ENCODE results near the gene DGKQ.
"Not testable (repeated sequence)": the region's sequence is repeated elsewhere in the genome, so short reads cannot be mapped to it uniquely, and the experiment has no call there.

Gene DGKQ

DNA sequence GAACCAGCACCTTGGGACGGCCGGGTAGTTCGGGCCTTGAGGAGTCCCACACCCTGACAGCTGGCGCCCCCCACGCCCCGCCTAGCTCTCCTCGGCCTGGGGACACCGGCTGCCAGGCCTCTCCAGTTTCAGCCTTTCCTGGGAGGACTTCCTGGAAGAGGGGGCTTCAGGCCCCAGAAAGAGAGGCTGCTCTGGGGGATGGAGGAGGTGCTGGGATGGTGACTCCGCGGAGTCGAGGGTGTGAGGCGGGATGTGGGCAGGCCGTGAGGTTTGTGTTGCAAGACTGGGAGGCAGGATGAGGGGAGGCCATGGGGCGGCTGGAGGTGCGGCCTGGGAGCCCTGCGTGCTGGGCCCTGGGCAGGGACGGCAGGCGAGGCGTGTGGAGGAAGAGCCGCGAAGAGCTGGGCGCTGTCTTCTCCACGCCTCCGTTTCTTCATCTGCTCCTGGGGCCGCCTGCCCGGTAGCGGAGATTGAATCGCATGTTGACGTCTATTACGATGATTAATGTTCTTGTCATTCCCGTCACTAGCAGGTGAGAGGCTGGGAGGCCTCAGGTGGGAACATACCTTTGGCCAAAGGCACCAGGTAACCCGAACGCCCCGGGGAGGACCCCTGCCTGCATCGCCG, 37.1 kb upstream of the DGKQ start:
- FAIRE-seq (no peak), DNase-seq (ENCODE audit: low spot score) (peak; percentile 28)

DNA sequence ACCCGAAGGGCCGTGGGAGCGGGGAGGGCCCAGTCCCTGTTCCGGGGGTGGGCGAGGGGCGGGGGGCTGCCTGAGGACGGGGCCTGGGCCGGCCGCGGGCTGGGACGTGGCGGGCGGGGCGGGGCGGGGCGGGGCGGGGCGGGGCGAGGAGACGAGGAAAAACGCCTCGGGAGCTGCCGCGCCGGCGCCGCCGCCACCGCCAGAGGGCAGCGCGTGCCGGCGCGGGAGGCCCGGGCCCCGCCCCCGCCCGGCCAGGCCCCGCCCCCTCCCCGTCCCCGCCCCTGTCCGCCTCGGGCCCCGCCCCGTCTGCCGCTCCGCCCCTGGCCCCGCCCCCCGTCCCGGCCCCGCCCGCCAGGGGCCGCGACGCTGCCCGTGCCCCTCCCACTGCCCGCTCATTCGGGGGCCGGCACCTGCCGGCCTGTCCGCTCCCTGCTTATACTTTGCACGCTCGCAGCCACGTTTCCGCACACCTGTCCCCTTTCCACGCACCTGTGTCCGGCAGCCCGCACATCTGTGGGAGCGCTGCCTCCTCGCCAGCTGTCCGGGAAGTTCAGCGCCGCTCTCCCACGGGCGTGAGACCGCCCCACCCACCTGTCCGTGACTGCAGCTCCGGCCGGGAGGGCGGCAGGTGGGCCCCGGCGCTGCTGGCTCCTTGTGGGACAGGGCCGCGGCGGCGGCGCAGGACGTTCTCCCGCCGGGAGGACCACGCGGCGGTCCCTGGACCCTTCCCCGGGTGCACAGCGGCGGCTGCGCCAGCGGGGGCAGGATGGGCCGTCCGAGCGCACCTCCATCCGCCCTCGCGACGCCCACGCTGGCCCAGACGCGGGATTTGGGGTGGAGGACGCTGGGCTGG, 36.4 kb upstream of the DGKQ start:
- FAIRE-seq (no peak), DNase-seq (ENCODE audit: low spot score) (peak; percentile 80)

DNA sequence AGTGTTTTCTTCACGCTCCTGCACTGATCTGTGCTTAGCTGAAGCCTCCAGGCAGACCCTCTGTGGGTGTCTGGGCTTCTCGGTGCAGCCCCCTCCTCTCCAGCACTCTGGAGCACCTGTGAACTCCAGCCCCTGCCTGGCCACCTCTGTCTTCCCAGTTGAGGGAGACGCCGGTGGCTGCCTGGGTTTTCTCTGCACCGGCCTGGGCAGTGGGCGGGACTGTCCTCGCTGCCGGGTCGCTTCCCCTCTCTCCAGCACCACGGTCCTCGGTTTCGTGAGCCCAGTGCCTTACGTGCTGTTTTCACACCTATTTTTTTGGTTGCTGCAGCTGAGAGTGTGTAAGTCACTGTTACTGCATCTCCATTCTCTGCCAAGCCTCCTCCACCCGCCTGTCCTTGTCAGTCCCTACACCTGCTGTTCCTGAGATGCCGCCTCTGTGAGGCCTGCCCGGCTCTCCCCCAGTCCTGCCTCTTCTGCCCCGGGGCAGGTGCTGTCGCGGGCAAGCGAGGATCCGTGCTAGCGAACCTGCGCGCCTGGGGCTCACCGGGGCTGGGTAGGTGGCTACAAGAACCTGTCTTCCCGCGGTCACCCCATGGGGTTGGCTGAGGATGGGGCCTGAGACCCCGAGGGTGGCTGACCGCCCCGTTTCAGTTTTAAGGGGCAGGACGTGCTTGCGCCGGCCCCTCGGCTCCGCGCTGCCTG, 35.6 kb upstream of the DGKQ start:
- no peak for DNase-seq (ENCODE audit: low spot score)

DNA sequence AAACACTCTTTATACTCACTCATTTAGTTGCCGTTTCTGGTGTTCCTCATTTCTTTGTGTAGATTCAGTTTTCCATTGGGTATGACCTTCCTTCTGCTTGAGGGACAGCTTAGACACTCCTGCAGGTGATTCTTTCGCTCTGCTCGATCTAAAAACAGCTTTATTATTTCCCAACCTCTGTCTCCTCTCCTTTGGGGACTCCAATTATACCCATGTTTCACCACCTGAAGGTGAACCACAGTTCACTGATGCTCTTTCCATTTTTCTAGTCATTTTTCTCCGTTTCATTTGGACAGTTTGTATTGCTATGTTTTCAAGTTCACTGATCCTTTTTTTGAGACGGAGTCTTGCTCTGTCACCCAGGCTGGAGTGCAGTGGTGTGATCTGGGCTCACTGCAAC, 33.5 kb upstream of the DGKQ start:
- no peak for FAIRE-seq
- DNase-seq (ENCODE audit: low spot score), result no peak

More for the DNA sequence above, 35.6 kb upstream of the DGKQ start:
- FAIRE-seq, result no peak

DNA sequence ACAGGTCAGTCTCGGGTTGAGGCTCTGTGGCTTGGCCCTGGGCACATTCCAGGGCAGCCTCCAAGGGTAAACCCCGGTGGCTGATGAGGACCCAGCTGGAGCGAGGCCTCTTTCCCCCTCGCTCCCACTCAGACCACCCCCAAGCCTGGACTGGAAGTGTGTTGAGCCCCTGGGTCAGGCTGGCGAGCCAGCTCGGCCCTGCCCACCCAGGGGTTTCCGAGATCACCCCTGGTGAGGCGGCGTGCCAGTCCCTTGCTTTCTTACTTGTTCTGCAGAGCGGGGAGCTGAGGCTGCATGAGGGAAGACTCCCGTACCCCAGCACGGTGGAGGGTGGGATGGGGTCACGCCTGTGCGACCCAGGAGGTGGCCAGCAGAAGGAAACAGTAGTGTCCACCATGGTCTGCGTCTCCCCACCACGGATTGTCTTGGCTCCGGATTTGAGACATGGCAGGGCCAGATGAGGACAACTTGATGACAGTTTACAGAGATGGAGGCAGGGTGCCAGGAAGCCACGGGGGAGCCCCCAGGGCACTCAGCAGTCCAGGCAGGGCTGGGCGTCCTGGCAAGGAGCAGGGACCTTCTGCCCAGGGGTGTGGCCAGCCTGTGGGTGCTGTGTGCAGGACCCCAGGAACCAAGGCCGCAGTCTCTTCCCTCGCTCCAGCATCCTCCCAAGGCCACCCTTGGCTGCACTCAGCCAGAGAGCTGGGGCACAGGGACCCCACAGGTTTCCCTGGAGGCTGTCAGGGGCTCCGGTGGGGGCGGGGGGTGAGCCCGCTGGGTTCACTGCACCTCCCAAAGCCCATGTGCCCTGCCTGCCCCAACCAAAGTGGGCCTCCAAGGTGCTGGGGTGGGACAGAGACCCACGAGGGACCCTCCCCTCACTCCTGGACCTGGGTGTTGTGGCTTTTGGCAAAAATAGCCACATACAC, 31.5 kb upstream of the DGKQ start:
- no peak for FAIRE-seq
- no peak for DNase-seq (ENCODE audit: low spot score)

DNA sequence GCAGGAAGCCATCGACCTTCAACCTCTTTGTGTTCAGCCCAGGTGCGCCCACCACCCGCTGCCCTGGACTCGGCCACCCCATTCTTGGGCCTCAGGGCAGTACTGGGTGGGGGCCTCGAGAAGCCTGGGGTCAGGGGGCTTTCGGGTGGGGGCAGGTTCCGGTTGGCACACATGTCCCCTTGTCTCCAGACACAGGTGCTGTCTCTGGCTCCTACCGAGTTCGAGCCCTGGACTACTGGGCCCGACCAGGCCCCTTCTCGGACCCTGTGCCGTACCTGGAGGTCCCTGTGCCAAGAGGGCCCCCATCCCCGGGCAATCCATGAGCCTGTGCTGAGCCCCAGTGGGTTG, 30.7 kb upstream of the DGKQ start:
- FAIRE-seq, result no peak
- no peak for DNase-seq (ENCODE audit: low spot score)

DNA sequence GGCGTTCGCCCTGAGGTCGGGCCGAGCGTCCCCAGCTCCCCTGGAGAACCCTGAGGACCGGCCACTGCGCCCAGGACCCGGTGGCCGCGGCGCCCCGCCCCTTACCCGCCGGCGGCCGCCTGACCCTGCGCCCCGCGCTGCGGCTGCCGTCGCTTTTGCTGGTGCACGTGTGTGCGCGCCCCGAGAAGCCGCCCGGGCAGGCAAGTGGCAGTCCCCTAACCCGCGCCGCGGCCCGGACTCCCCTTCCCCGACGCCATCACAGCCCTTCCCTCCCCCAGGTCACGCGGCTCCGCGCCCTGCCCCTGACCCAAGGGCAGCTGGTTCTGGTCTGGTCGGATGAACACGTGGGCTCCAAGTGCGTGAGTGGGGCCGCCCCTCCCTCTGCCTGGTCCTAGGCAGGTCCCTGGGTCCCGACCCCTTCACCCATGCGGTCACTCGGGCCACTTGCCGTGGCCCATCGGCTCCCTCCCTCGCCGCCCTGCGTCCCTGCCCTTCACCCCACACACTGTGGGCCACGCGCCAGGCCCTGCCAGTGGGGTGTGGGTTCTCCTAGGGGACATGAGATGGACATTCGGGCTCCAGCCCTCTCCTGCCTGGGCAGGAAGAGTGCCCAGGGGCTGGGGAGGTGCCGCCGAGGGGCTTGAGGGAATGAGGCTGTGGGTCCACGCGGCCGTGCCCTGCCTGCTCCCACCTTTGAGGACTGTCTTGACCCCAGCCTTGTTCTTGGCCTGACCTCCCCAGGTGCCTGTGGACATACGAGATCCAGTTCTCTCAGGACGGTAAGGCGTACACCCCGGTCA, 30.1 kb upstream of the DGKQ start:
- no peak for FAIRE-seq
- DNase-seq (ENCODE audit: low spot score), result no peak

DNA sequence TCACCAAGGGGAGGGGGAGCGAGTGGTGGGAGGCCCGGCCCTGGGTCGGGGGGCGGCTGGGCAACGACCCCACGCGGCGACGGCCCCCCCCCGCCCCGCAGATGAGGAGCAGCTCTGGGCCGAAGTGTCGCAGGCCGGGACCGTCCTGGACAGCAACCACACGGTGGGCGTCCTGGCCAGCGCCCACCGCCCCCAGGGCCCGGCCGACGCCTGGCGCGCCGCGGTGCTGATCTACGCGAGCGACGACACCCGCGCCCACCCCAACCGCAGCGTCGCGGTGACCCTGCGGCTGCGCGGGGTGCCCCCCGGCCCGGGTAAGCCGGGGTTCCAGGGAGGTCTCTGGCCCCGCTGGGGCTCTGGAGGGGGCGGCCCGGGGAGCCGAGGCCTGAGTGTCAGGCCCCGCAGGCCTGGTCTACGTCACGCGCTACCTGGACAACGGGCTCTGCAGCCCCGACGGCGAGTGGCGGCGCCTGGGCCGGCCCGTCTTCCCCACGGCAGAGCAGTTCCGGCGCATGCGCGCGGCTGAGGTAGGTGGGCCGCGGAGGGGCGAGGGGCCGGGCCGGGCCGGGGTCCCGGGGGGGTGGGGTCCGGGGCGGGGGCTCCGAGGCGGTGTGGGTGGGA, 29.4 kb upstream of the DGKQ start:
- no peak for DNase-seq (ENCODE audit: low spot score)
- no peak for FAIRE-seq

DNA sequence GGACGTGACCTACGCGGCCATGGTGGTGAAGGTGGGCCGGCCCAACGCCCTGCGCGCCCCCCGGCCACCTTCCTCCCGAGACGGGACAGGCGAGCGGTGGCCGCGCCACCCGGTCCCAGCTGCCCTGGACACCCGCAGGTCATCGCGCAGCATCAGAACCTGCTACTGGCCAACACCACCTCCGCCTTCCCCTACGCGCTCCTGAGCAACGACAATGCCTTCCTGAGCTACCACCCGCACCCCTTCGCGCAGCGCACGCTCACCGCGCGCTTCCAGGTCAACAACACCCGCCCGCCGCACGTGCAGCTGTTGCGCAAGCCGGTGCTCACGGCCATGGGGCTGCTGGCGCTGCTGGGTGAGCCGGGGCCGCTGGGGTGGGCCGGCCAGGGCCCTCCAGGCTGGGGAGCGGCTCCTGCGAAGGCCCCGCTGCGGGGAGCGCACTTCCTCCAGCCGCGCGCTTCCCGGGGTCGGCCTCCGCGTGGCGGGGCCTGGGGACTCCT, 28.8 kb upstream of the DGKQ start:
- DNase-seq (ENCODE audit: low spot score) (no peak), FAIRE-seq (no peak)

DNA sequence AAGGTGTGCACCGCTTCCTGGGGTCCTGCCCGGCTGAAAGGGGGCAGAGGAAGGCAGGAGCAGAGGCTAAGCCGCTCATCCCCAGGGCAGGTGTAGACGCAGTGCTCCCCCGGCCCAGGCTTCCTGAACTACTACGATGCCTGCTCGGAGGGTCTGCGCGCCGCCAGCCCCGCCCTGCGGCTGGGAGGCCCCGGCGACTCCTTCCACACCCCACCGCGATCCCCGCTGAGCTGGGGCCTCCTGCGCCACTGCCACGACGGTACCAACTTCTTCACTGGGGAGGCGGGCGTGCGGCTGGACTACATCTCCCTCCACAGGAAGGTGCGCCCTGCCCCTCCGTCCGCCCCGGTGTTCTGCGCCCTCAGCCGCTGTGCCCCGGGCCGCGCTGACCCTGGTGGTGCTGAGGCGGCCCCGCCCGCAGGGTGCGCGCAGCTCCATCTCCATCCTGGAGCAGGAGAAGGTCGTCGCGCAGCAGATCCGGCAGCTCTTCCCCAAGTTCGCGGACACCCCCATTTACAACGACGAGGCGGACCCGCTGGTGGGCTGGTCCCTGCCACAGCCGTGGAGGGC, 28.3 kb upstream of the DGKQ start:
- DNase-seq (ENCODE audit: low spot score), result no peak
- no peak for FAIRE-seq

DNA sequence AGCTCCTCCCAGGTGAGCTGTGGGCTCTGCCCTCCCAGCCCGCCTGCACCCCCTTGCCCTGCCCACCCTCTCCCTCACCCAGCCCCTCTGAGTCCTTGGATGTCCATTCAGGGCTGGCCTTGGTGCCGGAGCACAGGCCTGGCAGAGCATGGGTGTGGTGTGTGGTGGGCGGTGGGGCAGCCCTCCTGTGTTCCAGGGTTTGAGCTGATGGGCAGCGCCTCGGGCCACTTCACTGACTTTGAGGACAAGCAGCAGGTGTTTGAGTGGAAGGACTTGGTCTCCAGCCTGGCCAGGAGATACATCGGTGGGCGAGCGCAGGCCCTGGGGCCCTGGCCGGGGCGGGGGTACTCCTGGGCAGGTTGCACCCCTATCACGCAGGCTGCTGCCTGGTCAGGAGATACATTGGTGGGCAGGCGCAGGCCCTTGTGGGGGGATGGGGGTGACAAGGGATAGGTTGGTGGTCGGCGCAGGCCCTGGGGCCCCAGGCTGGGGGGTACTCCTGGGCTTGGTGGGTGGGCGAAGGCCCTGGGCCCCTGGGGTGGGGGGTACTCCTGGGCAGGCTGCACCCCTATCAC, 27.4 kb upstream of the DGKQ start:
- DNase-seq (ENCODE audit: low spot score), result no peak
- no peak for FAIRE-seq

DNA sequence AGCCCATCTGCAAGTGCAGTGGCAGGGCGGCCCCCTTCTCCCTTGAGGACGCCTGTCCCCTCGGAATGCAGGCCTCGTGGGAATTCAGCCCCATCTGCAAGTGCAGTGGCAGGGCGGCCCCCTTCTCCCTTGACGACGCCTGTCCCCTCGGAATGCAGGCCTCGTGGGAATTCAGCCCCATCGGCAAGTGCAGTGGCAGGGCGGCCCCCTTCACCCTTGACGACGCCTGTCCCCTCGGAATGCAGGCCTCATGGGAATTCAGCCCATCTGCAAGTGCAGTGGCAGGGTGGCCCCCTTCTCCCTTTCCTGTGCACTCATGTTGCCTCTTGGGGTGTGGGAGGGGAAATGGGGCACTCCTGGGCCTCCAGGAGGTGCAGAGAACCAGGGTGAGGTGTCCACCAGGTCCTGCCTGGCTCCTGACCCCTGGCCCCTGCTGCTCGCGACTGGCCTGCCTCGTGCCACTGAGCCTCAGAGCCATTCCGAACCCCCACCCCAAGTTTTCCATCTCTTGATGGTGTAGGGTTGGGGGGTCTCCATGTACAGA, 26.6 kb upstream of the DGKQ start:
- FAIRE-seq, result no peak

DNA sequence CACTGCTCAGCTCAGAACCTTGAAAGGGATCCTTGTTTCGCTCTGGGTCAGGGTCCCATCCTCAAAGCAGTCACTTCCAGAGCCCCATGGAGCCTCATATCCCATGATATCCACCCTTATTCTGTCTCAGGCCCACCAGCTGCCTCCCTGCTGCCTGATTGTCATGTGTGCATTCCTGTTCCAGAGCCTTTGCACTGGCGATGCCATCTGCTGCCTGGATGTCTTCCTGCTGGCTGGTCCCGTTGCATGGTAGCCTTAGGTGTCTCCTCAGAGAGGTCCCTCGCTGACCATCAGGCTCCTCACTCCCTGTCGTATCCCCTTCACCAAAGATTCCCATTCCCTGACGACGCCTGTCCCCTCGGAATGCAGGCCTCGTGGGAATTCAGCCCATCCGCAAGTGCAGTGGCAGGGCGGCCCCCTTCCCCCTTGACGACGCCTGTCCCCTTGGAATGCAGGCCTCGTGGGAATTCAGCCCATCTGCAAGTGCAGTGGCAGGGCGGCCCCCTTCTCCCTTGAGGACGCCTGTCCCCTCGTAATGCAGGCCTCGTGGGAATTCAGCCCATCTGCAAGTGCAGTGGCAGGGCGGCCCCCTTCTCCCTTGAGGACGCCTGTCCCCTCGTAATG, 26.0 kb upstream of the DGKQ start:
- not testable (repeated sequence) for FAIRE-seq; DNase-seq (ENCODE audit: low spot score)

More for the DNA sequence above, 26.6 kb upstream of the DGKQ start:
- no peak for DNase-seq (ENCODE audit: low spot score)

DNA sequence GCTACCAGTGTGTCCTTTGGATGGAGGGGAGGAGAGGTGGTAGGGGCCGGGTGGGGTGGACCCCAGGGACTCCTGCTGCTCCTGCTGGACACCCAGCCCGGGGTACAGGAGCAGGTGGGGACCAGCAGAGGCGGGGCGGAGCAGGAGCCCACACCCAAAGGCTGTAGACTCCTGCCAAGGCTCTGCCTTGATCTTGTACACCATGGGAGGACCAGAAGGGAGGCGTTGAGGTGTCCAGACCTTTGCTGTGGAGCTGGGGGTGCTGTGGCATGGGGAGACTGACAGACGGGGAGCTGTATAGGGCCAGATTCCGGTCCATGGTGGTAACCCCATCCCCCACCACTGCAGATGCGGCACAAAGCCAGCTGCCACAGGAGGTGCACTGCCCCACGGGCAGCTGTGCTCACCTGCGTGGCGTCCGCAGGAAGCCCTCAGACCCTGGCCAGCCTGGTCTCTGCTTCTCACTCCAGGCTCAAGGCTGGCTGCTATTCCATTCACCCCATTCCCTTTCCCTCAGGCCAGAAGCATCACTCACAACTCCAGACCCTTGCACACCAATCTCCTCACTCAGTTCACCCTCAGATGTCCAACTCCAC, 24.8 kb upstream of the DGKQ start:
- no peak for FAIRE-seq
- DNase-seq (ENCODE audit: low spot score), result no peak

DNA sequence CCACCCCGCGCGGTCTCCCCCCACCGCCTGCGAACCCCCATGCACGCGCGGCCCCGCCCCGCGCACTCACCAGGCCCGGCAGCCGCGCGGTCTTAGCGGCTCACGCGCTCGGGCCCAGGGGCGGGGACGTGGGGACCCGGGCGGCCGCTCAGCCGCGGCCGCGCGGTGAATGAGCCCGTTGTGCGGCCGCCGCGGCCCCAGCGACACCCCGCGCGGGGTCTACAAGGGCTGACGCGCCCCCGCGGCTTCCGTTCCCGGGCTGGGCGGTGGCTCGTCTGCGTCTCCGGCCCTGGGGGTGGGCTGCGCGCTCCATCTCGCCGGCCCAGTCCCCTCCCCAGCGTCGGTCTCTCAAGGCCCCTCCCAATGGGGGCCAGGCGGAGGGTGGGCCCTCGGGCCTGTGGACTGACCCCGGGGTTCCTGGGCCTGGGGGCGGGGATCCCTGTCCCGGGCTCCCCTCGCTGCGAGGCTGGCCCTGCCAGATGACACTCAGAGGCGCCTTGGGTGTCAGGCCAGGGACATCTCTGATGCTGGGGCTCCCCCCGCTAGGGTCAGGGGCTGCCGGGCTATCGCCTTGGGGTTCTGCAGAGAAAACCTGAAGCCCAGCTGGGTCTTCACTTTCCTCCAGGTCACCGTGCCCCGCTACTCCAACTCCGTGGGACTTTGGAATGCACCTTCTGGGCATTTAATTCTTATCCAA, 24.2 kb upstream of the DGKQ start:
- no peak for DNase-seq (ENCODE audit: low spot score)
- no peak for FAIRE-seq

DNA sequence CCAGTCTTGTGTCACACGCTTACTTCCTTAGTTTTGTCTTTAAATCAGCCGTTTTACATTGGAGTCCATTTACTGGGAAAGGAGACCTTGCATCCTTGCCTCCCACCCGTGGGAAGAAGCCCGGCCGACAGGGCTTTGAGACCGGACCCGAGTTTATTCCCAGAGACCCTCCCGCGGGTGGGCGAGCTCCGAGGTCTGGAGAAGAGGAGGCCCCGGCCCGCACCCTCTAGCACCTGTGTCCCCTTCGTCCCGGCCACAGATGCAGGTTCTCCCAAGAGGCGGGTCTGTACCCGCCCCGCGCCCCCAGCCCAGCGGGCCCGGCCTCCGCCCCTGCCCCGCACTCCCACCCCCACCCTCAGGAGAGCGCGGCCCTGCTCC, 23.6 kb upstream of the DGKQ start:
- DNase-seq (ENCODE audit: low spot score) (no peak), FAIRE-seq (no peak)

Measured in urothelium cell line (cell line).